VCaP (cell line): Measurements from ENCODE around the gene DLL3.

Experiments
- H3K27ac ChIP-seq: fragments of 450-650 bp; 2 replicates; pipeline ENCODE4 v1.5.1; 2017
- TF ChIP-seq, protein P1 (sequence below): fragments of 450-650 bp; conservative IDR thresholded peaks from 2 replicates; pipeline ENCODE4 v1.5.1; 2017; ENCODE audit warnings: mild to moderate bottlenecking, moderate library complexity

The DLL3 gene

DNA sequence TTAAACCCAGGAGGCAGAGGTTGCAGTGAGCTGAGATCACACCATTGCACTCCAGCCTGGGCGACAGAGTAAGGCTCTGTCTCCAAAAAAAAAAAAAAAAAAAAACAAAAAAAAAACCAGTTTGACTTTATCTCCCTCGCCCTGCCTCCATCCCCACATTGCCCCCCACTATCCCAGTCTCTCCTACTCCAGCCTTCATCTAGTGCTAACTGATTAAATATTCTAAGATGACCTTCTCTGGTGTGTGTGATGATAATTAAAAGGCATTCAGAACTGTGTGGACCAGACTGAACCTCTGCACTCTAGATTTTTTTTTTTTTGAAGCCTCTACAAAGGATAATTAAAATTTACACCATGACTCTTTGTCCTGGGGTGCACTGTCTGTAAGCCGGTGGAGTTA lies 6.0 kb upstream of the DLL3 start:
- no peak overlapping the region for H3K27ac ChIP-seq
- TF ChIP-seq, protein P1, sequence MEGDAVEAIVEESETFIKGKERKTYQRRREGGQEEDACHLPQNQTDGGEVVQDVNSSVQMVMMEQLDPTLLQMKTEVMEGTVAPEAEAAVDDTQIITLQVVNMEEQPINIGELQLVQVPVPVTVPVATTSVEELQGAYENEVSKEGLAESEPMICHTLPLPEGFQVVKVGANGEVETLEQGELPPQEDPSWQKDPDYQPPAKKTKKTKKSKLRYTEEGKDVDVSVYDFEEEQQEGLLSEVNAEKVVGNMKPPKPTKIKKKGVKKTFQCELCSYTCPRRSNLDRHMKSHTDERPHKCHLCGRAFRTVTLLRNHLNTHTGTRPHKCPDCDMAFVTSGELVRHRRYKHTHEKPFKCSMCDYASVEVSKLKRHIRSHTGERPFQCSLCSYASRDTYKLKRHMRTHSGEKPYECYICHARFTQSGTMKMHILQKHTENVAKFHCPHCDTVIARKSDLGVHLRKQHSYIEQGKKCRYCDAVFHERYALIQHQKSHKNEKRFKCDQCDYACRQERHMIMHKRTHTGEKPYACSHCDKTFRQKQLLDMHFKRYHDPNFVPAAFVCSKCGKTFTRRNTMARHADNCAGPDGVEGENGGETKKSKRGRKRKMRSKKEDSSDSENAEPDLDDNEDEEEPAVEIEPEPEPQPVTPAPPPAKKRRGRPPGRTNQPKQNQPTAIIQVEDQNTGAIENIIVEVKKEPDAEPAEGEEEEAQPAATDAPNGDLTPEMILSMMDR: no peak

DNA sequence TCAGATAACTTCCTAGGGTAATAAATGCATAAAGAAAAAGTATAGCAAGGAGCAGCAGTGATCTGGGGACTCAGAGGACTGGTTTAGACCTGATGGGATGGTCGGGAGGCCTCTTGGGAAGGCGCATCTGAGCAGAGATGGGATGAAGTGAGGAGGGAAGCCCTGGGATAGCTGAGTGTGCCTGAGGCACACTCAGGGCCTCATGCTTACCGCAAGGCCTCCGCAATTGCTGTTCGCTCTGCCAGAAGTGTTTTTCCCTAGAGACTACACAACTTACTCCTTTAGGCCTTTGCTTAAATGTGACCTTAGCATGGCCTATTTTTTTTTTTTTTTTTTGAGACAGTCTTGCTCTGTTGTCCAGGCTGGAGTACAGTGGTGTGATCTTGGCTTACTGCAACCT lies 4.1 kb upstream of the DLL3 start:
- no peak overlapping the region for H3K27ac ChIP-seq
- TF ChIP-seq, protein P1: no peak

DNA sequence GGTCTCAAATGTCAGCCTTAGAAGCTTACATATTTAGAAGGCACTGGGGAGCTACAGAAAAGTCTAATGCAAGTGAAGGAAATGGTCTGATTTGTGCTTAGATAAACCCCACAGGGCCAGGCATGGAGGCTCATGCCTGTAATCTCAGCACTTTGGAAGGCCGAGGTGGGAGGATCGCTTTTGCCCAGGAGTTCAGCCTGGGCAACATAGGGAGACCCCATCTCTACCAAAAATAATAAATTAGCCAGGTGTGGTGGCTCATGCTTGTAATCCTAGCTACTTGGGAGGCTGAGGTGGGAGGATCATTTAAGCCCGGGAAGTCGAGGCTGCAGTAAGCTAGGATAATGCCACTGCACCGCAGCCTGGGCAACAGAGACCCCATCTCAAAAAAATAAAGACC lies 2.7 kb upstream of the DLL3 start:
- TF ChIP-seq, protein P1: no peak
- no peak overlapping the region for H3K27ac ChIP-seq

DNA sequence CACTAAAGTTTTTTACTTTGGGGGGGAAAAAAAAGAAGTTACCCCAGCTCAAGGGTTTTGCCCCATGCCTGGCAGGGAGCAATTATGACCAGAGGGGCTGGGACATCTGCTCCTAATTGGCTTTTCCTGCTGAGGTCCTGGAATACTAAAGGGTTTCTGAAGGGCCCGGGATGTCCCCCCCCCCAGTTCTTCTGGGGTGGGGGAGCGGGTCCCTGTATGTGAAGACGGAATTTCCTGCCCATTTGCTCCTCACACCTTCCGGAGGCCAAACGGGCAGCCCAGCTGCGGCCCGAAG lies 1.1 kb upstream of the DLL3 start:
- H3K27ac ChIP-seq: peak overlapping the region; percentile 24
- TF ChIP-seq, protein P1: no peak

DNA sequence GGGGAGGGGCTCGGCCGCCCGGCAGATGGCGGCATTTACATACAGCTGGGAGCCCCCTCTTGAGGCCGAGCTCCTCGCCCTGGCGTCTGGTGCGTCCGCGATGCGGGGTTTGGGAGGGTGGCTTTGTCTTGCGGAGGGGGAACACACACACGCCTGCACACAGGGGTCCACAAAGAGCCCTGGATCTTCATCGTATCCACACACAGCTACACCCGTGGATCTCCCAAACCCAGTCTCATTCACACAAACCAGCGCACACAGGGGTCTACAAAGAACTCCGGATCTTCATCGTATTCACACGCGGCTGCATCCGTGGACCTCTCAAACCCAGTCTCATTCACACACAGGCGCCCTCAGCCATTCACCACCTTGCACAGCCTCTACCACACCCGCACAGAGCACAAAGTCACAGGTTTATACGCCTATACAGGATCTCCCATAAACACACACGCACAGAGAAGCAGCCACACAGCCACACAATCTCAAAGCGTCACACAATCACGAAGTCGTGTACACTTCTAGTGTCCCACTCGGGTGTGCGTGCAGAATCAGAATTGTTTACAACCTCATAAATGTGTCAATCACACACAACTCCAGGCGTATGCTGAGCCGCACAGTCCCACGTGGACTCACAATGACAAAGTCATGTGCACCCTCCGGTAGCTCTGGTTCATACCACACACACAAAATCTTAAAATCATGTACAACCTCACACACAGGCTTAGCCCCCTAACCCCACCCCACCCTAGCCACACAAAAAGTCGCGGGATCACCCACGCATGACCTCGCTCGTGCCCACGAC lies 550 bp upstream of the DLL3 start:
- TF ChIP-seq, protein P1: peak; percentile 61
- peak overlapping the region; percentile 24 for H3K27ac ChIP-seq

DNA sequence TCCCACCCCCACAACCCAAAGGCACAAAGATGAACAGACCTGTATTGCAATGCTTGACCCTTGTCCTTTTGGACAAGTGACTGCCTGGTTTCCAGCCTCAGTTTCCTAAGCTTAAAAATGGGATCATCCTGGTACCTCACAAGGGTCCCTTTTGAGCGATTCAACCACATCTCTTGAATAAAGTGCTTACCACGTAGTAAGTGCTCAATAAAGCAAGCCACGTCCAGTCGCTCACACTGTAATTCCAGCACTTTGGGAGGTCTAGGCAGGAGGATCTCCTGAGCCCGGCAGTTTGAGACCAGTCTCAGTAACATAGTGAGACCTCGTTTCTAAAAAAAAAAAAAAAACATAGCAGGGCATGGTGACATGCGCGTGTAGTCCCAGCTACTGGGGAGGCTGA lies 1.2 kb downstream of the DLL3 start:
- H3K27ac ChIP-seq: no peak overlapping the region
- TF ChIP-seq, protein P1: no peak

DNA sequence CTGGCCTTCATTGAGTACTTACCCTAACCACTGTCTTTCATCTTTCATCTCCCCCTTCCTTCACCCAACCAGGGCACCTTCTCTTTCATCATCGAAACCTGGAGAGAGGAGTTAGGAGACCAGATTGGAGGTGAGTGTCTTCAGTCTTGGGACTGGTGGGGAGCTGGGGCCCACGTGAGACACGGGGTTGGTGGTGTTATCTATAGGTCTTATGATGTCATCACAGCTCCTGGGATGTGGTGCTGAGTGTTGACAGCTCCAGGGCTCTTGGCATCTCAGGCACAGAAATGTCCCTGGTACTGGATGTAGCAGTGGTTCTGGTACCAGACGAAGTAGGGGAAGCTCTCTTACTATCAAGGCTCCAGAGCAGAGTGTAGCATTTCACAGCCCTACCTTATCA lies 1.8 kb downstream of the DLL3 start:
- TF ChIP-seq, protein P1: no peak
- H3K27ac ChIP-seq: no peak overlapping the region
